ENCODE results near the gene PLA2G7.
A peak's percentile ranks its signal among the peaks of the same experiment; 100 is the strongest.

GRCh38 chr6:46677314-46677654 lies 57.9 kb downstream of the PLA2G7 start:
- TF ChIP-seq CTCF (IDR thresholded peaks at IDR 0.05) (peak; percentile 19), EZH2 (IDR thresholded peaks at IDR 0.05; ENCODE audit: borderline replicate concordance, insufficient read depth, low read depth, low read length, poor library complexity, severe bottlenecking) (no peak)

All from B cell (primary cell).